Keratinocyte (primary cell): ENCODE measurements around the gene STX8. TPM values are rescaled to one million over a fixed set of nuclear protein-coding genes. Genes with fewer than 3 reads are reported as not detected.

Experiments used
- DNase-seq: peaks from one replicate; pipeline ENCODE4 v3.0.0-alpha.2; 2011; ENCODE audit warnings: low read depth, missing footprints, low spot score
- FAIRE-seq: peaks from 2 replicates; lab custom pipeline; 2011; peaks lifted over from hg19 to GRCh38; lab: Jason Lieb, UNC
- H2AFZ ChIP-seq: 2 replicates; pipeline ENCODE4 v1.6.0; 2012; ENCODE audit warnings: low read length, control low read depth, inconsistent platforms; ENCODE audit not compliant: control insufficient read depth
- H3K27ac ChIP-seq: 2 replicates; pipeline ENCODE4 v1.5.1; 2011; ENCODE audit warnings: low read length; ENCODE audit not compliant: control insufficient read depth, insufficient read depth
- H3K27me3 ChIP-seq: 3 replicates; pipeline ENCODE4 v1.6.0; 2011; ENCODE audit warnings: low read length; ENCODE audit not compliant: control insufficient read depth, insufficient read depth; ENCODE audit errors: extremely low read depth
- H3K36me3 ChIP-seq, 2 experiments: 2 replicates in 1 of 2; 3 replicates in 1 of 2; pipeline ENCODE4 v1.5.1; 2011; ENCODE audit warnings: low read length in 2 of 2, mild to moderate bottlenecking in 1 of 2; ENCODE audit not compliant: control insufficient read depth in 2 of 2, insufficient read depth in 2 of 2; ENCODE audit errors: extremely low read depth in 1 of 2
- H3K4me1 ChIP-seq: 3 replicates; pipeline ENCODE4 v1.5.1; 2011; ENCODE audit warnings: low read length; ENCODE audit not compliant: control insufficient read depth, insufficient read depth; ENCODE audit errors: extremely low read depth
- H3K4me2 ChIP-seq: 3 replicates; pipeline ENCODE4 v1.6.0; 2011; ENCODE audit warnings: low read depth, low read length; ENCODE audit not compliant: control insufficient read depth, insufficient read depth; ENCODE audit errors: extremely low read depth
- H3K4me3 ChIP-seq, 3 experiments: fragments of 200-600 bp in 1 of 3; sonication (generic) in 1 of 3; 2 replicates in 2 of 3; 3 replicates in 1 of 3; pipeline ENCODE4 v1.5.1; 2011 to 2016; ENCODE audit warnings: low read length in 3 of 3, mild to moderate bottlenecking in 3 of 3, control low read depth in 2 of 3, inconsistent platforms in 1 of 3, low read depth in 1 of 3, mixed read lengths in 1 of 3, mixed run types in 1 of 3, moderate library complexity in 1 of 3; ENCODE audit not compliant: control insufficient read depth in 2 of 3, insufficient read depth in 2 of 3; ENCODE audit errors: extremely low read depth in 1 of 3
- H3K79me2 ChIP-seq: 2 replicates; pipeline ENCODE4 v1.6.0; 2012; ENCODE audit warnings: low read length; ENCODE audit not compliant: control insufficient read depth, insufficient read depth
- H3K9ac ChIP-seq: 3 replicates; pipeline ENCODE4 v1.6.0; 2011; ENCODE audit warnings: low read length; ENCODE audit not compliant: control insufficient read depth, insufficient read depth; ENCODE audit errors: extremely low read depth
- H3K9me1 ChIP-seq: 3 replicates; pipeline ENCODE4 v1.6.0; 2011; ENCODE audit warnings: low read length; ENCODE audit not compliant: control insufficient read depth, insufficient read depth; ENCODE audit errors: extremely low read depth
- H3K9me3 ChIP-seq: 2 replicates; pipeline ENCODE4 v1.5.1; 2012; ENCODE audit warnings: low read depth, low read length; ENCODE audit not compliant: control insufficient read depth
- H4K20me1 ChIP-seq: 3 replicates; pipeline ENCODE4 v1.6.0; 2011; ENCODE audit warnings: low read length; ENCODE audit not compliant: control insufficient read depth, insufficient read depth; ENCODE audit errors: extremely low read depth
- CTCF ChIP-seq, 3 experiments: IDR thresholded peaks in 1 of 3; conservative IDR thresholded peaks in 1 of 3; optimal IDR thresholded peaks in 1 of 3; 2 replicates in 2 of 3; 3 replicates in 1 of 3; pipeline versions ENCODE3 to v1.5.1; 2011; ENCODE audit warnings: low read length in 3 of 3, mild to moderate bottlenecking in 3 of 3, moderate library complexity in 2 of 3, control low read depth in 1 of 3, inconsistent platforms in 1 of 3; ENCODE audit not compliant: insufficient read depth in 2 of 3; ENCODE audit errors: extremely low read depth in 1 of 3
- EZH2 ChIP-seq: IDR thresholded peaks from one replicate; pipeline ENCODE4 v1.6.1; 2012; ENCODE audit warnings: inconsistent platforms, mild to moderate bottlenecking, low read length, moderate library complexity
- dilution Hi-C: fragments of 300-500 bp; cut with MboI; formaldehyde crosslinking; loops from one replicate; pipeline ENCODE4 v1.7.0; 2020; ENCODE audit warnings: low sequenced_read_pairs; ENCODE audit not compliant: extremely low pct_ligation_motif_present
- polyA plus RNA-seq, 5 experiments: library from polyadenylated mRNA; depleted of rRNA in 3 of 5; stranded (reverse) in 3 of 5; stranded (forward) in 1 of 5; unstranded in 1 of 5; fragments of >200 nt; gene quantifications; 1 replicate in 1 of 5; 2 replicates in 3 of 5; 3 replicates in 1 of 5; pipeline versions ENCODE4 v1.2.1 to v1.2.3, GENCODE V29; 2011 to 2012; ENCODE audit warnings: missing spikeins in 2 of 5, low read depth in 1 of 5, low replicate concordance in 1 of 5

STX8 gene
- polyA plus RNA-seq, 1 donor (not counting 4 experiments of a cell fraction or from before 2014, with no cell fraction given): 90.3 TPM

DNA sequence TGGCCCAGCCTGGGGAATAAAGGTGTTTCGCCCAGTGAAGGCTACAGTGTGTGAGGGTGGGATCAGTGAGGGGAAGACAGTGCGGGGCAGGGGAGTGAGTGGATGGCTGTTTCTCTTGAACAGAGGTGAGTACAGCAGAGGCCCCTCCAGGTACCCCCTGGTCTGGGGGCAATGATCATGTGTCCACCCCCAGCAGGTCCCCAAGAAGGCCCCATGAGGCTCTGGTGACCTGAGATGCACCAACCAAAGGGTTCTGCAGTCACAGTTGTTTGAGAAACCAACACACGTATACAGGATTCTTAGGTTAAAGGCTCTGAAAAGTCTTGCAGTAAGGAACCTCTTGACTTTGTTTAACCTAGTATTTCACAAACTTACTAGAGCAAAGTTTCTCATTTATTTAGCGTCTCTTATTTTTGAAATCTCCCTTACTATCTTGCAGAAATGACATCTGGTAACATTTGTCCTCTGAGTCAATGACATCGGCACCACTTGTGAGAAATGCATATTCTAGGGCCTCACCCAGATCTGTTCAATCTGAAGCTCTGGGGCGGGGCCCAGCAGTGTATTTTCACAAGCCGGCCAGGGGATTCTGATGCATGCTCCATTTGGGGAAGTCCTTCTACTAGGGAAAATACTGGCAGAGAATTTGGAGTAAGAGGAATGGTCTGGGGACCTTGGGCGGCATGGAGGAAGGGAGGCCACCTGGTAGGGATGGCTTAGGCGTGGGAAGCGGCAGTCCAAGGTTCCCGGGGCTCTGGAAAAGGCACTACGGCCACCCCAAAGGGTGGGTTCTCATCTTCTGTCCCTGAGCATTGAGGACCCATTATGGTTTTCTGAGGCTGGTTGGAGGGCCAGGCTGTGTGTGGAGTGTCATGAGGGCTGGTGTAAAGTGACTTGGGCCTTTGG, 337.0 kb downstream of the STX8 start:
- H2AFZ ChIP-seq: no peak overlapping the region
- peaks cover 7% of the 10 kb centered on the region for H3K27me3 ChIP-seq
- no peak overlapping the region for H3K27ac ChIP-seq
- H3K4me1 ChIP-seq: peaks cover 5% of the 10 kb centered on the region
- H3K4me2 ChIP-seq: no peak overlapping the region
- no peak for TF ChIP-seq EZH2
- no peak for TF ChIP-seq CTCF (optimal IDR thresholded peaks at IDR 0.05 in 1 of 3, IDR thresholded peaks at IDR 0.05 in 1 of 3, conservative IDR thresholded peaks at IDR 0.05 in 1 of 3; ENCODE audit: extremely low read depth in 1 of 3, insufficient read depth in 2 of 3, low read length in 3 of 3)
- FAIRE-seq: no peak
- dilution Hi-C loops: no loop called here
- H3K9ac ChIP-seq: no peak overlapping the region
- no peaks in the 10 kb centered on the region for H3K9me3 ChIP-seq
- DNase-seq: no peak
- no peaks in the 10 kb centered on the region for H3K36me3 ChIP-seq
- H4K20me1 ChIP-seq: no peaks in the 10 kb centered on the region
- no peaks in the 10 kb centered on the region for H3K79me2 ChIP-seq
- H3K4me3 ChIP-seq: no peak overlapping the region
- no peaks in the 10 kb centered on the region for H3K9me1 ChIP-seq

DNA sequence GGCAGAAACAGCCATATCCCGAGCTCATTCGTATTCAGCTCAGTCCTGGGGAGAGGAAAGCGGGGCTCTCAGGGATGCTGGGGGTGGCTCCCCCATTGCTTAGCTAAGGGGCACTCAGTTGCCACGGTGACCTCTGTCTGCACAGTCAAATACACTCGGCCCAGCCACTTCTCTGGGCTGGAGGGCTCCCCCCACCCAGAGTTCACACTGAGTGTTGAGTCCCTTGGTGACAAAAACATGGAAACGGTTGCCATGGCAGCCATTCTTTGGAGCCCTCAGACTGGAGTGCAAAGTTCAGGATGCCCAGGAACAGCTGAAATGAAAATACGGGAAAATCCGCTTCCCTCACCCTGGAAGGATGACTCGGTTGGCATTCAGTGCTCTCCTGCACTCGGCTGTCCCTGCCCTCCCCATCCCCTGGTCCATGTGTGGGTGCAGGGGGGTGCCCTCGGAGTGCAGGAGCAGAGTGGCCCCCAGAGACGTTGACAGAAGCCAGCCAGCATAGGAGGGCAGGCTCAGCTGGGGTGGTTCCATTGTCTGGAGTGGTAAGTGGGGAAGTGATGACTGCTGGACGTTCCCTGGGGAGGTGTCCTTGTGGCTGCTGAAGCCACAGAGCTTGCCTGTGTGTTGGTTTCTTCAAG, 337.8 kb downstream of the STX8 start:
- H3K9me3 ChIP-seq: no peaks in the 10 kb centered on the region
- no peaks in the 10 kb centered on the region for H3K9me1 ChIP-seq
- TF ChIP-seq EZH2 (no peak), CTCF (optimal IDR thresholded peaks at IDR 0.05 in 1 of 3, IDR thresholded peaks at IDR 0.05 in 1 of 3, conservative IDR thresholded peaks at IDR 0.05 in 1 of 3; ENCODE audit: extremely low read depth in 1 of 3, insufficient read depth in 2 of 3, low read length in 3 of 3) (no peak)
- H3K4me1 ChIP-seq: peaks cover 5% of the 10 kb centered on the region
- H4K20me1 ChIP-seq: no peaks in the 10 kb centered on the region
- H3K4me3 ChIP-seq: no peak overlapping the region
- no peaks in the 10 kb centered on the region for H3K36me3 ChIP-seq
- H3K4me2 ChIP-seq: no peak overlapping the region
- no peak overlapping the region for H3K9ac ChIP-seq
- H3K27me3 ChIP-seq: peaks cover 7% of the 10 kb centered on the region
- dilution Hi-C loops: no loop called here
- no peak for FAIRE-seq
- no peak overlapping the region for H3K27ac ChIP-seq
- no peaks in the 10 kb centered on the region for H3K79me2 ChIP-seq
- no peak overlapping the region for H2AFZ ChIP-seq
- DNase-seq: no peak
